Urothelium cell line (cell line): Measurements from ENCODE around the gene RALBP1.

Source experiments
- DNase-seq: peaks from one replicate; pipeline ENCODE4 v3.0.0; 2011; ENCODE audit warnings: low spot score, mixed read lengths
- FAIRE-seq: peaks from 2 replicates; lab custom pipeline; 2011; peaks lifted over from hg19 to GRCh38; lab: Jason Lieb, UNC

Gene RALBP1

DNA sequence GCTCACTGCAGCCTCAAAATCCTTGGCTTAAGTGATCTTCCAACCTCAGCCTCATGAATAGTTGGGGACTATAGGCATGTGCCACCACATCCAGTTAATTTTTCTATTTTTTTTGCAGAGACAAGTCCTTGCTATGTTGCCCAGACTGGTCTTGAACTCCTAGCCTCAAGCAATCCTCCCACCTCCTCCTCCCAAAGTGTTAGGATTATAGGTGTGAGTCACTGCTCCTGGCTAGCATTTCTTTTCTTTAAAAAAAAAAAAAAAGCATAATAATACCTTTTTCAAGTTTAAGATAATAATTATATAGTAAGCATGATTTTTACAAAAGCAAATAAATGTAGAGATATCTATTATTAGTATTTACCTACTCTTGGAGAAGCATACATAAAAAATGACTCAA, 103.0 kb downstream of the RALBP1 start:
- DNase-seq (no peak), FAIRE-seq (no peak)

DNA sequence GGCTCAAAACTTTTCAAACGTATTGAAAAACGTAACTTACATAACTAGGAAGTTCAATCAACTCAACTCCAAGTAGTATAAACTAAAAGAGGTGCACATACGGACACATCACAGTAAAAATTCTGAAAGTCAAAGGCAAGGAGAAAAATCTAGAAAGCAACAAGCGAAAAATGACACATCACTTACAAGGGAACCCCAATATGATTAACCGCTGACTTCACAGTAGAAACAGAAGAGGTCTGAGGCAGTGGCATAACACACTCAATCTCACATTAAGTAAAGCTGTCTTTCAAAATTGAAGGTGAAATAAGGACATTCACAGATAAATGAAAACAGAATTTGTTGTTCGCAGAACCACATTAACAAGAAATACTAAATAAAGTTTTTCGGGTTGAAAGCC, 106.4 kb downstream of the RALBP1 start:
- FAIRE-seq (no peak), DNase-seq (no peak)

GRCh38 chr18:9586814-9587213, 111.5 kb downstream of the RALBP1 start:
- no peak for DNase-seq
- no peak for FAIRE-seq
